PC-9 (cell line): Measurements from ENCODE around the gene NPR2. TPM values are rescaled to one million over a fixed set of nuclear protein-coding genes. Genes with fewer than 3 reads are reported as not detected.

Experiments used
- BruUV-seq: library from RNA; stranded (reverse); fragments of 400-500 nt; replicated peaks from 2 replicates; lab custom pipeline; 2021; lab: Mats Ljungman, UMichigan
- CTCF ChIA-PET: fragments of 300-600 bp; sonication (Branson Sonifier 250); formaldehyde crosslinking; loops from one replicate; lab custom pipeline; 2022; ENCODE audit warnings: antibody characterized with exemption; lab: Charles Lee
- POLR2A ChIA-PET: fragments of 300-600 bp; sonication (Branson Sonifier 250); formaldehyde crosslinking; loops from one replicate; lab custom pipeline; 2022; ENCODE audit warnings: antibody characterized with exemption; ENCODE audit not compliant: unreplicated experiment; lab: Charles Lee
- DNase-seq, 2 experiments: peaks; one replicate each; pipeline versions ENCODE4 v3.0.0 to v3.0.0-alpha.2; 2015 to 2022; ENCODE audit warnings: mixed read lengths in 1 of 2
- H2AFZ ChIP-seq: fragments of 200-600 bp; sonication (generic); 2 replicates; pipeline ENCODE4 v1.8.1; 2017; ENCODE audit warnings: antibody characterized with exemption
- H3F3A ChIP-seq: fragments of 200-600 bp; sonication (generic); 2 replicates; pipeline ENCODE4 v1.8.1; 2017; ENCODE audit warnings: antibody characterized with exemption, mild to moderate bottlenecking, low read depth; ENCODE audit not compliant: insufficient read depth
- H3K27ac ChIP-seq: fragments of 200-600 bp; sonication (generic); 2 replicates; pipeline ENCODE4 v1.6.1; 2016; ENCODE audit warnings: mixed run types
- H3K27me3 ChIP-seq: fragments of 200-600 bp; sonication (generic); 2 replicates; pipeline ENCODE4 v1.6.1; 2016; ENCODE audit warnings: low read depth, mixed run types; ENCODE audit not compliant: insufficient read depth
- H3K36me3 ChIP-seq: fragments of 200-600 bp; sonication (generic); 2 replicates; pipeline ENCODE4 v1.6.1; 2016; ENCODE audit warnings: low read depth, mixed run types
- H3K4me1 ChIP-seq: fragments of 200-600 bp; sonication (generic); replicated peaks from 2 replicates; pipeline ENCODE4 v1.6.1; 2016; ENCODE audit warnings: mixed run types; ENCODE audit not compliant: insufficient read depth
- H3K4me2 ChIP-seq: fragments of 200-600 bp; sonication (generic); 2 replicates; pipeline ENCODE4 v1.6.1; 2017; ENCODE audit warnings: mixed run types
- H3K4me3 ChIP-seq: fragments of 200-600 bp; sonication (generic); 2 replicates; pipeline ENCODE4 v1.6.1; 2016; ENCODE audit warnings: mixed run types
- H3K79me2 ChIP-seq: fragments of 200-600 bp; sonication (generic); 2 replicates; pipeline ENCODE4 v1.6.1; 2017; ENCODE audit warnings: low read depth, mixed run types
- H3K9me2 ChIP-seq: fragments of 200-600 bp; sonication (generic); 2 replicates; pipeline ENCODE4 v1.8.1; 2017; ENCODE audit warnings: mild to moderate bottlenecking; ENCODE audit not compliant: insufficient read depth
- H3K9me3 ChIP-seq: fragments of 200-600 bp; sonication (generic); 2 replicates; pipeline ENCODE4 v1.8.1; 2016; ENCODE audit warnings: low read depth; ENCODE audit not compliant: insufficient read depth
- H4K20me1 ChIP-seq: fragments of 200-600 bp; sonication (generic); 2 replicates; pipeline ENCODE4 v1.8.1; 2017; ENCODE audit not compliant: insufficient read depth
- CTCF ChIP-seq: fragments of 200-600 bp; sonication (generic); conservative IDR thresholded peaks from 2 replicates; pipeline ENCODE4 v1.6.1; 2017; ENCODE audit warnings: mixed run types, antibody characterized with exemption, mild to moderate bottlenecking, moderate library complexity
- EZH2 ChIP-seq: fragments of 200-600 bp; sonication (generic); IDR thresholded peaks from 2 replicates; pipeline ENCODE4 v1.8.0; 2017; ENCODE audit warnings: antibody characterized with exemption, low read depth
- intact Hi-C: fragments of 100-400 bp; cut with micrococcal nuclease; formaldehyde crosslinking; loops from one replicate; pipeline ENCODE4 v1.10.0; 2022; ENCODE audit not compliant: unreplicated experiment
- total RNA-seq: library from RNA; stranded (reverse); gene quantifications from 2 replicates; pipeline ENCODE4 v1.2.3, GENCODE V29; 2021

The NPR2 gene
- total RNA-seq, 1 experiment from 2014 or later, result 11.3 TPM

- TF ChIP-seq EZH2 (no peak), CTCF (no peak)
- CTCF ChIA-PET, result no interaction called here
These were observed 34.0 kb upstream of the NPR2 start for GRCh38 chr9:35757226-35757891.

DNA sequence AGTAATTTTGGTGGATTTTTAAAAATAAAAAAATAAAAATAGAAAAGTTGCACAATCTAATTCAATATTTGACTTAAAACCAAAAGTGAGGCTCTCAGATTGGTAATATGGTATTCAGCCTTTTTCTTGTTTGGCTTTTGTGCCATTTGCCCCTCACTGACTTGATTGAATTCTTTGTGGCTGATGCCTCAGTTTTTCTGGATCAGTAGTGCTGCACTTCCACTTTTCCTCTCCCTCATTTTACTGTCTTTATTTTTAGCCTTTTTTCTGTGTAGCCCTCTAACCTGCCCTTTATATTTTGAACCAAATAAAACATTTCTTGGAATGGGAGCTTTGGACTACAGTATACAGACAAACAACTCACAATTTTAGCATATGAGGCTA lies 33.5 kb upstream of the NPR2 start:
- Histone ChIP-seq H3K79me2 (peaks cover 38% of the 10 kb centered on the region), H3K36me3 (no peaks in the 10 kb centered on the region), H3K9me3 (no peaks in the 10 kb centered on the region), H2AFZ (no peak overlapping the region), H3K27me3 (no peaks in the 10 kb centered on the region), H3K27ac (peak overlapping the region; percentile 91), H3K4me1 (peaks cover 17% of the 10 kb centered on the region), H3K4me3 (peak overlapping the region; percentile 90), H3K4me2 (peak overlapping the region; percentile 94), H4K20me1 (no peaks in the 10 kb centered on the region), H3F3A (peaks cover 29% of the 10 kb centered on the region), H3K9me2 (no peaks in the 10 kb centered on the region)
- BruUV-seq, result no TSS peak
- DNase-seq, result no peak
- ChIA-PET CTCF (no interaction called here), POLR2A (no interaction called here)
- intact Hi-C loops, result no loop called here
- TF ChIP-seq EZH2 (no peak), CTCF (no peak)

More at GRCh38 chr9:35757226-35757891, 34.0 kb upstream of the NPR2 start:
- no TSS peak for BruUV-seq
- Histone ChIP-seq H3K27ac (peak overlapping the region; percentile 91), H3K4me3 (peak overlapping the region; percentile 90), H4K20me1 (no peaks in the 10 kb centered on the region), H2AFZ (peak overlapping the region; percentile 85), H3K4me1 (peaks cover 17% of the 10 kb centered on the region), H3F3A (peaks cover 29% of the 10 kb centered on the region), H3K9me2 (no peaks in the 10 kb centered on the region), H3K27me3 (no peaks in the 10 kb centered on the region), H3K36me3 (no peaks in the 10 kb centered on the region), H3K79me2 (peaks cover 38% of the 10 kb centered on the region), H3K4me2 (peak overlapping the region; percentile 94), H3K9me3 (no peaks in the 10 kb centered on the region)
- POLR2A ChIA-PET, result interaction anchor here (0.6 kb wide), 1 partner anchor 45 kb away, joined by 4 read pairs; no protein-coding TSS in a partner anchor
- intact Hi-C loops, result no loop called here
- peak; percentile 49 to 57 for DNase-seq

- Histone ChIP-seq H3K27me3 (no peaks in the 10 kb centered on the region), H3K9me3 (no peaks in the 10 kb centered on the region), H3K4me2 (peak overlapping the region; percentile 94), H3K9me2 (no peaks in the 10 kb centered on the region), H3K79me2 (peaks cover 38% of the 10 kb centered on the region), H3K27ac (peak overlapping the region; percentile 91), H3K36me3 (no peaks in the 10 kb centered on the region), H3F3A (peaks cover 29% of the 10 kb centered on the region), H3K4me1 (peaks cover 17% of the 10 kb centered on the region), H3K4me3 (peak overlapping the region; percentile 90; the same call in 1 of the 2 replicates), H4K20me1 (no peaks in the 10 kb centered on the region), H2AFZ (no peak overlapping the region)
- ChIA-PET CTCF (interaction anchor here (0.6 kb wide), 1 partner anchor 159 kb away, joined by 3 read pairs; no protein-coding TSS in a partner anchor), POLR2A (no interaction called here)
- TF ChIP-seq EZH2 (no peak), CTCF (no peak)
- DNase-seq, result no peak
- BruUV-seq, result TSS peak; percentile 44
- intact Hi-C loops, result no loop called here
These were observed 32.8 kb upstream of the NPR2 start for GRCh38 chr9:35758475-35759050.
